ENCODE data around the gene AGPAT3.

DNA sequence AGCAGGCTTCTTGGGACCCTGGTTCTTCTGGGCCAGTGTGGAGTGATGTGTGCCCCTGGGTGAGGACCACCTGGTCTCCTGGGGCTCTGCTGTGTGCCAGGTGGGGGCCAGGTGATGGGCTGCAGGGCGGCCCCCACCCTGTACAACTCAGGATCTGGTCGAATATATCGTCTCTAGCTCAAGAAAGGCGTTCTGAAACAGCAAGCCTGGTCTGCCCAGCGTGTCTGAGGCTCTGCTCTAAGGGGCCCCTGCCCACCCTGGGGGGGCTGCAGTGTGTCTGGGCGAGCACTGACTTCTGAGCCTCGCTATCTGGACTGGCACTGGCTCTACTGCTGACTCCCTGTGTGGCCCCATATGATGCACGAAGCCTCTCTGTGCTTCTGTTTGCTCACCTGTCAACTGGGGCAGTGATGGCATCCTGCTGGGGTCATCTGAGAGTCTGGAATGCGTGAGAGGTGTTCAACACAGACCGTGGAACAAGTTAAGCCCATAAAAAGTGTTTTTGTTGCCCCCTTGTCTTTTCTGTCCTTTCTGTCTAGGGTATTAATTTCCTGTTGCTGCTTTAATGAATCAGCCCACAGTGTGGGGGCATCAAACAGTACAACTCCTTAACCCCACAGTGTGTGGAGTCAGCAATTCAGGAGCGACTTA lies 91.1 kb downstream of the AGPAT3 start:
- TF ChIP-seq POLR2A (IDR thresholded peaks at IDR 0.05; ENCODE audit: low read depth, low read length) (no peak), POLR2AphosphoS5 (IDR thresholded peaks at IDR 0.05; ENCODE audit: low read depth, low read length) (no peak), TAF1 (IDR thresholded peaks at IDR 0.05; ENCODE audit: borderline replicate concordance, low read depth, low read length) (no peak)

Measured in GM12892 (cell line).